ENCODE results near the gene COX19. TPM values are rescaled to one million over a fixed set of nuclear protein-coding genes. Genes with fewer than 3 reads are reported as not detected.

Gene COX19
- total RNA-seq, 1 experiment from 2014 or later, result 12.3 TPM

- TF ChIP-seq CTCF (conservative IDR thresholded peaks at IDR 0.05), result no peak
- Histone ChIP-seq H2BK15ac (ENCODE audit: low read depth, low read length) (no peak overlapping the region; the same call in 1 of the 2 replicates), H2BK12ac (ENCODE audit: insufficient read length, low read depth, low read length) (no peak overlapping the region), H2BK5ac (ENCODE audit: insufficient read length, low read length) (no peak overlapping the region), H3K79me2 (ENCODE audit: insufficient read depth, low read length) (no peaks in the 10 kb centered on the region), H2AK5ac (ENCODE audit: insufficient read length, low read length) (no peak overlapping the region), H2BK20ac (ENCODE audit: low read depth, low read length, poor library complexity, severe bottlenecking) (no peak overlapping the region), H3K27me3 (ENCODE audit: insufficient read depth, low read length) (no peaks in the 10 kb centered on the region), H3T11ph (ENCODE audit: low read length) (no peak overlapping the region), H4K8ac (replicated peaks; ENCODE audit: insufficient read length, low read depth, low read length) (no peak overlapping the region), H3K9ac (ENCODE audit: extremely low read depth, insufficient read length, low read length) (no peak overlapping the region), H4K5ac (ENCODE audit: insufficient read length, low read depth, low read length) (no peak overlapping the region), H3K18ac (ENCODE audit: insufficient read length, low read depth, low read length) (no peak overlapping the region), H3K56ac (ENCODE audit: insufficient read length, low read depth, low read length) (no peak overlapping the region), H3K4ac (ENCODE audit: low read depth, low read length) (no peak overlapping the region), H3K4me2 (ENCODE audit: insufficient read depth, insufficient read length, low read length) (no peak overlapping the region), H2BK120ac (ENCODE audit: low read depth, low read length, poor library complexity, severe bottlenecking) (no peak overlapping the region), H4K91ac (ENCODE audit: insufficient read length, low read depth, low read length) (no peak overlapping the region), H3K79me1 (ENCODE audit: insufficient read depth, low read depth, low read length, poor library complexity, severe bottlenecking) (no peaks in the 10 kb centered on the region), H3K23me2 (ENCODE audit: insufficient read length, low read depth, low read length, poor library complexity, severe bottlenecking) (no peaks in the 10 kb centered on the region), H3K9me3 (ENCODE audit: control insufficient read depth, low read depth, low read length) (no peaks in the 10 kb centered on the region), H3K27ac (ENCODE audit: insufficient read length, low read depth, low read length) (no peak overlapping the region), H4K20me1 (ENCODE audit: control insufficient read depth, insufficient read depth, insufficient read length) (no peaks in the 10 kb centered on the region), H3K23ac (ENCODE audit: insufficient read length, low read depth, low read length) (no peak overlapping the region), H3K4me1 (ENCODE audit: insufficient read depth, low read length) (no peaks in the 10 kb centered on the region), H3K14ac (ENCODE audit: insufficient read depth, low read length) (no peak overlapping the region), H2AFZ (ENCODE audit: low read length) (no peak overlapping the region)
- Mint-ChIP-seq H3K9me3 (no peaks in the 10 kb centered on the region; a peak in 1 of 5 replicates), H3K4me3 (no peak overlapping the region), H3K4me1 (peaks cover 4 to 6% of the 10 kb centered on the region in 2 experiments; a peak in 3 of 4 replicates), H3K27ac (peak overlapping the region in 1 of 3 experiments; percentile 70; a peak in 1 of 7 replicates), H3K36me3 (ENCODE audit: insufficient read depth in 1 of 3, low read depth in 3 of 3) (no peaks in the 10 kb centered on the region), H3K27me3 (ENCODE audit: low read depth) (no peaks in the 10 kb centered on the region; the same call in 1 of the 2 replicates)
- WGBS (ENCODE audit: extremely low coverage, insufficient read length, low lambda C conversion rate), result no CpG with 5 or more reads among the region's 29 CpGs
- DNase-seq, result no peak
Measured at GRCh38 chr7:922334-923107, 52.8 kb downstream of the COX19 start.

Measured in H9 (cell line).